HG03108 (cell line): Measurements from ENCODE around the gene NOL9.

Experiments
- ATAC-seq: cut with Tn5 transposase; IDR thresholded peaks from one replicate; pipeline ENCODE4 v1.9.1; 2021; ENCODE audit warnings: moderate library complexity; ENCODE audit not compliant: unreplicated experiment

NOL9 gene

GRCh38 chr1:6473156-6473555, 81.2 kb downstream of the NOL9 start:
- ATAC-seq = no peak

GRCh38 chr1:6472391-6472790, 81.9 kb downstream of the NOL9 start:
- no peak for ATAC-seq

DNA sequence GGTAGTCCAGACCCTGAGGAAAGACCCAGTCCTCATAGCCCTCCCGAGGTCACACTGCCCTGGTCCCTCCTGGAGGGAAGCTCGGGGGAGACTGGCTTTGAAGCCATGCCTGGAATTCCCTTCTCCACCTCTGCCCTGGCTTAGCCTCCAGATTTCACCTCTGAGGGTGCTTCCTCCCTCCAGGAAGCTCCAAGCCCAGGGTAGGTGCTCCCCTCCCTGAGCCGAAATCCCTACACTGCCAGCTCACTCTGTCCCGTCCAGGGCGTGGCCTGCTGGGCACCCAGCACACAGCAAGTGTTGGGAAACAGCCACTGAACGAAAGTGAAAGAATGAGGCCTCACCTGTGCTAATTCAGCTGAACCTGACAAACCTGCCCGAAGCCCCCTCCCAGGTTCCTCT, 82.3 kb downstream of the NOL9 start:
- ATAC-seq = no peak
